GM18870 (cell line): ENCODE measurements around the gene ZMIZ1.

Source experiments
- ATAC-seq: cut with Tn5 transposase; IDR thresholded peaks from one replicate; pipeline ENCODE4 v1.9.1; 2021; ENCODE audit warnings: moderate library complexity; ENCODE audit not compliant: unreplicated experiment

Gene ZMIZ1

GRCh38 chr10:79166312-79166721 is 97.6 kb downstream of the ZMIZ1 start:
- no peak for ATAC-seq

GRCh38 chr10:79166741-79167140 is 98.0 kb downstream of the ZMIZ1 start:
- no peak for ATAC-seq

GRCh38 chr10:79167537-79167936 is 98.8 kb downstream of the ZMIZ1 start:
- ATAC-seq = no peak

- ATAC-seq = no peak
Measured at GRCh38 chr10:79168210-79168609, 99.4 kb downstream of the ZMIZ1 start.

GRCh38 chr10:79170226-79170752 is 101.5 kb downstream of the ZMIZ1 start:
- no peak for ATAC-seq

GRCh38 chr10:79170993-79171392 is 102.2 kb downstream of the ZMIZ1 start:
- no peak for ATAC-seq

- no peak for ATAC-seq
Measured at GRCh38 chr10:79171504-79171903, 102.7 kb downstream of the ZMIZ1 start.

- no peak for ATAC-seq
Measured at GRCh38 chr10:79172881-79173280, 104.1 kb downstream of the ZMIZ1 start.

GRCh38 chr10:79173582-79174262 is 105.0 kb downstream of the ZMIZ1 start:
- no peak for ATAC-seq

- no peak for ATAC-seq
Measured at GRCh38 chr10:79176052-79176501, 107.3 kb downstream of the ZMIZ1 start.

- no peak for ATAC-seq
Measured at GRCh38 chr10:79176949-79177602, 108.3 kb downstream of the ZMIZ1 start.

- no peak for ATAC-seq
Measured at GRCh38 chr10:79178070-79178576, 109.4 kb downstream of the ZMIZ1 start.

- ATAC-seq = no peak
Measured at GRCh38 chr10:79178614-79179163, 109.9 kb downstream of the ZMIZ1 start.

GRCh38 chr10:79179164-79179956 is 110.6 kb downstream of the ZMIZ1 start:
- ATAC-seq = no peak

- ATAC-seq = no peak
Measured at GRCh38 chr10:79179957-79180309, 111.2 kb downstream of the ZMIZ1 start.

GRCh38 chr10:79180414-79181221 is 111.9 kb downstream of the ZMIZ1 start:
- ATAC-seq = no peak

- no peak for ATAC-seq
Measured at GRCh38 chr10:79181227-79181626, 112.5 kb downstream of the ZMIZ1 start.

GRCh38 chr10:79181698-79182521 is 113.1 kb downstream of the ZMIZ1 start:
- ATAC-seq = no peak

GRCh38 chr10:79182781-79183467 is 114.2 kb downstream of the ZMIZ1 start:
- no peak for ATAC-seq
